DOHH2 (cell line): ENCODE measurements around the gene MFAP5.

Source experiments
- H3F3A ChIP-seq: fragments of 200-600 bp; sonication (generic), shearing (Covaris generic); 2 replicates; pipeline ENCODE4 v1.6.0; 2016; ENCODE audit warnings: antibody characterized with exemption, mild to moderate bottlenecking; ENCODE audit not compliant: control insufficient read depth, insufficient read depth
- H3K27ac ChIP-seq: fragments of 200-600 bp; sonication (generic); 2 replicates; pipeline ENCODE4 v1.5.1; 2014; ENCODE audit warnings: low read depth, mild to moderate bottlenecking, low read length, moderate library complexity
- H3K27me3 ChIP-seq: fragments of 200-600 bp; sonication (generic); 2 replicates; pipeline ENCODE4 v1.6.1; 2014; ENCODE audit warnings: mild to moderate bottlenecking, low read length, mixed read lengths; ENCODE audit not compliant: control insufficient read depth
- H3K36me3 ChIP-seq: fragments of 200-600 bp; sonication (generic); 2 replicates; pipeline ENCODE4 v1.6.1; 2014; ENCODE audit warnings: mild to moderate bottlenecking, low read length, moderate library complexity, mixed read lengths; ENCODE audit not compliant: control insufficient read depth
- H3K4me1 ChIP-seq: fragments of 200-600 bp; sonication (generic); 2 replicates; pipeline ENCODE4 v1.6.1; 2014; ENCODE audit warnings: mild to moderate bottlenecking, low read length, mixed read lengths; ENCODE audit not compliant: control insufficient read depth
- H3K4me2 ChIP-seq: fragments of 200-600 bp; sonication (generic); 2 replicates; pipeline ENCODE4 v1.6.0; 2014; ENCODE audit warnings: mild to moderate bottlenecking, low read length, moderate library complexity
- H3K4me3 ChIP-seq: fragments of 200-600 bp; sonication (generic); 2 replicates; pipeline ENCODE4 v1.5.1; 2014; ENCODE audit warnings: mild to moderate bottlenecking, low read length, mixed read lengths
- H3K79me2 ChIP-seq: fragments of 200-600 bp; sonication (generic); 2 replicates; pipeline ENCODE4 v1.6.1; 2014; ENCODE audit warnings: mild to moderate bottlenecking, low read length, mixed read lengths; ENCODE audit not compliant: control insufficient read depth
- H3K9me2 ChIP-seq: fragments of 200-600 bp; sonication (generic); replicated peaks from 2 replicates; pipeline ENCODE4 v1.6.1; 2014; ENCODE audit warnings: mild to moderate bottlenecking, low read length, mixed read lengths; ENCODE audit not compliant: control insufficient read depth
- H3K9me3 ChIP-seq: fragments of 200-600 bp; sonication (generic); 2 replicates; pipeline ENCODE4 v1.6.1; 2014; ENCODE audit warnings: antibody characterized with exemption, low read length, mixed read lengths; ENCODE audit not compliant: control insufficient read depth, insufficient read depth
- H4K20me1 ChIP-seq: fragments of 200-600 bp; sonication (generic); 2 replicates; pipeline ENCODE4 v1.6.0; 2014; ENCODE audit warnings: low read depth, mild to moderate bottlenecking, antibody characterized with exemption, low read length, moderate library complexity; ENCODE audit not compliant: control insufficient read depth, insufficient read depth
- EZH2phosphoT487 ChIP-seq: fragments of 200-600 bp; sonication (generic); IDR thresholded peaks from 2 replicates; pipeline ENCODE4 v1.6.1; 2017; ENCODE audit warnings: borderline replicate concordance, mild to moderate bottlenecking, antibody characterized with exemption, low read length, moderate library complexity, mixed read lengths
- TF ChIP-seq, protein P1 (sequence below): fragments of 200-600 bp; sonication (generic); IDR thresholded peaks from one replicate; pipeline ENCODE4 v1.5.1; 2014; ENCODE audit warnings: antibody characterized with exemption, mild to moderate bottlenecking, low read depth, low read length; ENCODE audit not compliant: poor library complexity, severe bottlenecking

Gene MFAP5

DNA sequence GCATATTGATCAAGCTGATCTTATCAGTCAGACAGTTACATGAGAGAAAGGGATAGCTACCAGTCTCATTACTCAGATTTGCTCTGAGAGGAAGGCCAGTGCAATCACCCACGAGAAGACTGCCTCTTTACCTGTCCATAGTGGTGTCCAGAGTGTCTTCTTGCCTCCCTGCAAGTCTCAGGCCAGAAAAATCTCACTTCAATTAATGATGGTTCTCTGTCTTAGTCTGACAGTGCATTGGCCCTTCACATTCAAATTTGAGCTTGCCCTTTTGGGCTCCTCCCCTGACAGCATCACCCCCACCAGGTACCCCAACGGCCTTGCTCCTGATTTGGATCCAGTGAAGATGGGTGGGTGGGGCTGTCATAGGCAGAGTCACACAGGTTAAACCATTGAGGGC, 50.0 kb downstream of the MFAP5 start, which contains the start of gene AICDA:
Gene AICDA, minus strand, starts transcription at position 231 of the 400 bp plus-strand sequence. Its CDS starts 92 bp downstream, at position 139.
- TF ChIP-seq, protein P1, sequence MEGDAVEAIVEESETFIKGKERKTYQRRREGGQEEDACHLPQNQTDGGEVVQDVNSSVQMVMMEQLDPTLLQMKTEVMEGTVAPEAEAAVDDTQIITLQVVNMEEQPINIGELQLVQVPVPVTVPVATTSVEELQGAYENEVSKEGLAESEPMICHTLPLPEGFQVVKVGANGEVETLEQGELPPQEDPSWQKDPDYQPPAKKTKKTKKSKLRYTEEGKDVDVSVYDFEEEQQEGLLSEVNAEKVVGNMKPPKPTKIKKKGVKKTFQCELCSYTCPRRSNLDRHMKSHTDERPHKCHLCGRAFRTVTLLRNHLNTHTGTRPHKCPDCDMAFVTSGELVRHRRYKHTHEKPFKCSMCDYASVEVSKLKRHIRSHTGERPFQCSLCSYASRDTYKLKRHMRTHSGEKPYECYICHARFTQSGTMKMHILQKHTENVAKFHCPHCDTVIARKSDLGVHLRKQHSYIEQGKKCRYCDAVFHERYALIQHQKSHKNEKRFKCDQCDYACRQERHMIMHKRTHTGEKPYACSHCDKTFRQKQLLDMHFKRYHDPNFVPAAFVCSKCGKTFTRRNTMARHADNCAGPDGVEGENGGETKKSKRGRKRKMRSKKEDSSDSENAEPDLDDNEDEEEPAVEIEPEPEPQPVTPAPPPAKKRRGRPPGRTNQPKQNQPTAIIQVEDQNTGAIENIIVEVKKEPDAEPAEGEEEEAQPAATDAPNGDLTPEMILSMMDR = no peak
- TF ChIP-seq EZH2phosphoT487 = no peak
- no peaks in the 10 kb centered on the region for H3K79me2 ChIP-seq
- no peaks in the 10 kb centered on the region for H3K27me3 ChIP-seq
- no peaks in the 10 kb centered on the region for H4K20me1 ChIP-seq
- H3F3A ChIP-seq = no peaks in the 10 kb centered on the region
- no peaks in the 10 kb centered on the region for H3K9me2 ChIP-seq
- H3K4me2 ChIP-seq = no peak within 1 kb of the TSS
- H3K4me3 ChIP-seq = no peak within 1 kb of the TSS
- no peaks in the 10 kb centered on the region for H3K36me3 ChIP-seq
- no peaks in the 10 kb centered on the region for H3K9me3 ChIP-seq
- H3K4me1 ChIP-seq = peaks cover 41% of the 10 kb centered on the region
- H3K27ac ChIP-seq = no peak within 1 kb of the TSS

DNA sequence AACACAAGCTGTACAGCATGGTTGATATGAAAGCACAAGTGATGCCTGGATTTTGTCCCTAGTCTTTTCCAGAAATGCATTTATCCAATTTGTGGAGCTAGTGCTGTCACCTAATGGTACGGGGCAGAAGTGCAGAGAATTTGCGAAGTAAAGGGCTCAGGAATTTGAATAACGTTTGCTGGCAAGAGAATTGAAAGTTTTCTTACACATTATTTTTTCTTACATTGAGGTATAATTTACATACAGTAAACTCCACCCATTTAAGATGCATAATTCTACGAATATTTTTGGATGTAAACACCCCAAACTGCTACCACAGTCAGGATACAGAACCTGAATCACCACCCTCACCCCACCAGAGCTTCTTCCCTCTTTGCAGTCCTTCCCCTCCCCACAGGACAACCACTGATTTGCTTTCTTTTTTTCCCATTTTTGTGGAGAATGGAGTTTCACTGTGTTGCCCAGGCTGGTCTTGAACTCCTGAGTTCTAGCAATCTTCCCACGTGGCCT, 53.5 kb downstream of the MFAP5 start:
- Histone ChIP-seq H3K9me3 (no peaks in the 10 kb centered on the region), H3K4me3 (peak overlapping the region; percentile 14), H3K4me1 (peaks cover 41% of the 10 kb centered on the region), H3K36me3 (no peaks in the 10 kb centered on the region), H3K9me2 (no peaks in the 10 kb centered on the region), H3F3A (no peaks in the 10 kb centered on the region), H3K27ac (no peak overlapping the region), H3K79me2 (no peaks in the 10 kb centered on the region), H3K27me3 (no peaks in the 10 kb centered on the region), H3K4me2 (peak overlapping the region; percentile 49), H4K20me1 (no peaks in the 10 kb centered on the region)
- TF ChIP-seq EZH2phosphoT487 = no peak
- TF ChIP-seq, protein P1 = peak; percentile 93

DNA sequence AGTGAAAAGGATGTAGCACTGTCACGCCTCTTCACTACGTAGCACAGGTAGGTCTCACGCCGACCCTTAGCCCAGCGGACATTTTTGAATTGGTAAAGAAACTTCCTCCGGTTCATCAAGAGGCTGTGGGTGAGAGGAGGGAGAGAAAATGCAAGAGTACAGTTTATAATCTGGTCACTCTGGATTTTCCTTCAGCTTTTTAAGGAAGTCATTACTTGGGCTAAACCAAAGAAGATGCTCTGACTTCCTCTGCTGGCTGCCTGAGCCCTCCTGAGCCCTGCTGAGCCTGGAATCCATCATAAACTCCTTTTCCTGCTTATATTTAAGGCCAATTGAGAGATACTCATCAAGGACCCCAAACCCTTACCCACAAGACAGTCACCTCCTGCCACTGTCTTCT, 55.7 kb downstream of the MFAP5 start:
- H3K4me1 ChIP-seq = peaks cover 42% of the 10 kb centered on the region
- H4K20me1 ChIP-seq = no peaks in the 10 kb centered on the region
- no peaks in the 10 kb centered on the region for H3K27me3 ChIP-seq
- H3K4me2 ChIP-seq = no peak overlapping the region
- H3F3A ChIP-seq = no peaks in the 10 kb centered on the region
- no peaks in the 10 kb centered on the region for H3K36me3 ChIP-seq
- no peaks in the 10 kb centered on the region for H3K9me3 ChIP-seq
- TF ChIP-seq, protein P1 = no peak
- H3K79me2 ChIP-seq = no peaks in the 10 kb centered on the region
- H3K27ac ChIP-seq = no peak overlapping the region
- H3K4me3 ChIP-seq = no peak overlapping the region
- no peaks in the 10 kb centered on the region for H3K9me2 ChIP-seq

DNA sequence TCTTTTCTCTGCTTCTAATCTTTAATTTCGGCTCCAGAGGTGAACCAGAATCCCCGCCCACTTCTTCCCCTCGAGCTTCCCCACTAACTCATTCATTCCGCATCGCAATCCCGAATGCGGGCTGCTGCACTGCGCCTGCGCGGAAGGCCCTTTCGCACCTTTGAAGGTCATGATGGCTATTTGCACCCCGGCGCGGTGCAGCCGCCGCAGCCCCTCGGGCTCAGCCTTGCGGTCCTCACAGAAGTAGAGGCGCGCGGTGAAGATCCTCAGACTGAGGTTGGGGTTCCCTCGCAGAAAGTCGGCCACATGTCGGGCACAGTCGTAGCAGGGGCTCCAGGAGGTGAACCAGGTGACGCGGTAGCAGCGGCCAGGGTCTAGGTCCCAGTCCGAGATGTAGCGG, 57.6 kb downstream of the MFAP5 start:
- Histone ChIP-seq H3K27me3 (no peaks in the 10 kb centered on the region), H3F3A (no peaks in the 10 kb centered on the region), H3K27ac (no peak overlapping the region), H4K20me1 (no peaks in the 10 kb centered on the region), H3K36me3 (no peaks in the 10 kb centered on the region), H3K4me2 (no peak overlapping the region), H3K9me3 (no peaks in the 10 kb centered on the region), H3K9me2 (no peaks in the 10 kb centered on the region), H3K4me3 (no peak overlapping the region), H3K79me2 (no peaks in the 10 kb centered on the region), H3K4me1 (peaks cover 27% of the 10 kb centered on the region)
- TF ChIP-seq, protein P1 = no peak
- no peak for TF ChIP-seq EZH2phosphoT487
